HG02610 (cell line): ENCODE data around the gene FSTL1.

Experiments
- ATAC-seq: cut with Tn5 transposase; IDR thresholded peaks from one replicate; pipeline ENCODE4 v1.9.1; 2021; ENCODE audit warnings: mild to moderate bottlenecking, moderate library complexity; ENCODE audit not compliant: unreplicated experiment

The FSTL1 gene

DNA sequence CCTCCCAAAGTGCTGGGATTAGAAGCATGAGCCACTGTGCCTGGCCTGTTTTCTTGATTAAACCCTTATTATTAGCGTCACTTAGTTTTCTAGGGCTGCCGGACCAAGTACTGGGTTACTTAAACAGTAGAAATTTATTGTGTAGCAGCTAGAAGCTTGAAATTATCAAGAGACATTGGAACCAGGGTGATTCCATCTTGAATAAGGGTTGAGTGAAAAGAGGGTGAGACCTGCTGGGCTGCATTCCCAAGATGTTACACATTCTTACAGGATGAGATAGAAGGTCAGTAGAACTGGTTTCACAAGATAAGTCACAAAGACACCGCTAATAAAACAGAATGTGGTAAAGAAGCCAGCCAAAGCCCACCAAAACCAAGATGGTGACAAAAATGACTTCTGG is 18.6 kb upstream of the FSTL1 start:
- no peak for ATAC-seq

DNA sequence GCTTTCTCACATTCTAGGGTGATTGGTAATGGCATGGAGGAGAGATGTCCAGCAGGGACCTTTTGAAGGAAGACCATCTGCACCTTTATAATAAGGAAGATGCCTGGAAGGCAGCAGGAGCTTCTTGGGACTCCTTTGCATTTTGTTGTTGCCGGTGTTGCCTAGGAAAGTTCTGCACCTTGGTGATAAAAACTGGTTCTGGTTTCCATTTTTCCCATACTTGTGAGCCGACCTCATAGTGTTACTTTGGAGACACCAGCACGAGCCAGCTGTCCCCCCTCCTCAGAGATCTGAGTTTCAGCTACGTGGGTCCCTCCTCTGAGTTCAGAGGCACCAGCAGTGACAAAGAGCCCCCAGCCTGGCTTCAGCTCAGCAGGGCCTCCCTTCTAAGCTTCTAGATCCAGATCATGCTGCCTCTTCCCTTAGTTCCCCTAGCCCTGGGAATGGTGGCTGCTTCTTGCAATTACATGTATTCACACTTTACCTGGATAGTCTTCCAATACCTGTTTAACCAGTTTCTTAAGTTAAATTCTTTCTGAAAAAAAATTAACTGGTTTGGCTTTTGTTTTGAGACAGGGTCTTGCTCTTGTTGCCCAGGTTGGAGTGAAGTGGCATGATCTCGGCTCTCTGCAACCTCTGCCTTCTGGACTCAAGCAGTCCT is 18.0 kb upstream of the FSTL1 start:
- ATAC-seq, result no peak

DNA sequence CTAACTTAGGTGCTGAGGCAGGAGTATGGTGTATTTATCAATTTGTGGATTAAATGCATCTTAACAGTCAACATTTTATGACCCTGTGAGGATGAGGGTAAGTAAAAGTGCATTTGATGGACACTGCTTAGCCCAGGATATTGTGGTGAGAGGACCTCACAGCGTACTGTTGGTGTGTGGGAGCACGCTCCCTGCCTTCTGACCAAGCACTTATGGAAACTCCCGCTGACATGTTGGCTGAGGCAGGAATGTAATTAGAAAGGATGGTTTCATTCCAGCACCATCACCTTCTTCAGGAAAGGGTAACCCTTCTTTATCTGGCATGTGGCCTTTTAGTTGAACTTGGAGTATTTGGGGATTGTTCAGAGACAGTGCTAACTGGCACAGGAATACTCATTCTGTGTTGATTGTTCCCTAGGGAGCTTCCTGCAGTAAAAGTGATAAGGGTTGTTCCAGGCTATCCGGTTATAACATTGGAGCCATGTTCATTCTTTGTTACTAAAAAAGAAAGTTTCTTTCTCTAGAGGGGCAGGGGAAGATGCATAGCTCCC is 11.7 kb upstream of the FSTL1 start:
- ATAC-seq, result no peak

DNA sequence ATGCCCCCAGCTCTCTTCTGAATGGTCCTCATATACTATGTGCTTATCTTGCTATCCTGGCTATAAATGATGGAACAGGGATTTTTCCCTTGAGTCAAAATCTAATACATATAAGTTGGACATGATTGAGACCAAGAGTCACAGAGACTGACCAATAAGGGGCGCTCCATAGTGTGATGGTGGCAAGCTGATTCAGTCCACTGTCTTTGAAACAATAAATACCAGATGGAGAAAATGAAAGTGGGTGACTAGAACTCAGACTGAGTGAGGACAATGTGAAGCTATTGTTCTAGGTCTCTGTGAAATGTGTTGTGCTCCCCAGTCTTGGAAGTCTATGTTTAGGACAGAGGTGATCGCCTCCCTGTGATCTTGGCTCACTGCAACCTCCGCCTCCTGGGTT is 10.6 kb upstream of the FSTL1 start:
- no peak for ATAC-seq

DNA sequence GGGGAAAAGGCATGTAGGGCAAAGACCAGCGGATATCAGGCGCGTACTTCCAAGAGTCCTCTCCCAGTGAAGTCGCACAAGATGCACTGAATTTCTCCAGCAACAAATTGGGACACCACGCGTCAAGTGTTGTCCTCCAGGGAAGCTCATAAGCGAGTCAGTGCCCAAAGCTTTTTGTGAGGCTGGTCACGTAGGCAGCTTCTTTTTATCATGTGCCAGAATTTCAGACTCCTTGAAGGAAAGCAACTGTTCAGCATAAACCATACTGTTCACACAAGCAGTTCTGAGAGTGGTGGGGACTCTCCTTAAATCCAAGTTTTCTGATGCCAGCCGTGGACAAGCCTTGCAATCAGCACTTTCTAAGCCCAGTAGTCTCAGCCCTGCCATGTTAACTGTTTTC is 10.1 kb upstream of the FSTL1 start:
- no peak for ATAC-seq

DNA sequence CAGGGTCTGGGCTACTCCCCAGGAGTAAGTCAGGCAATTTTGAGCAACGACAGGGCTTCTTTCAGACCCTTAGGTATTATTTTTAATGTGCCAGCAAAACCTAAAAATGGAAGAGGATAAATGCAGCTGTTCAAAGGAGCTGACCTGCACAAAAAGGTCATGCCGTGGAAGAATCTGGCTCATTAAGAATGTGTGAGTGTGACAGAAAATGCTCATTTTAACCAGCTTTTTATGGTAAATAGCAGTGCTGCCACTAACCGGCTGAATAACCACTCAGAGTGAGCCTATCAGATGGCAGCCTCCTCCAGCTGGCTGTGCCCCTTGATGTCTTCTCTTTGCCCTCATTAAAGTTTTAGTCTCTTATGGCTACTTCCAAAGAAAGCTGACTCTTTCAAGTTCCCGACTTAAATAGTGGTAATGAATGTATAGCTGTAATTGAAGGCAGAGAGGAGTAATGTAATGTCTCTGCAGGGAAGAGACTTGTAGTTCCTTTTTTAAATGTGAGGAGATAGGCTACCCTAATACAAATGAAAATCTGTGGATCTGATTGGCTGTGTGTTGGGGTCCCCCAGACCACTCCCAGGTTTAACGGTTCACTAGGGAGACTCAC is 9.5 kb upstream of the FSTL1 start:
- ATAC-seq, result no peak

DNA sequence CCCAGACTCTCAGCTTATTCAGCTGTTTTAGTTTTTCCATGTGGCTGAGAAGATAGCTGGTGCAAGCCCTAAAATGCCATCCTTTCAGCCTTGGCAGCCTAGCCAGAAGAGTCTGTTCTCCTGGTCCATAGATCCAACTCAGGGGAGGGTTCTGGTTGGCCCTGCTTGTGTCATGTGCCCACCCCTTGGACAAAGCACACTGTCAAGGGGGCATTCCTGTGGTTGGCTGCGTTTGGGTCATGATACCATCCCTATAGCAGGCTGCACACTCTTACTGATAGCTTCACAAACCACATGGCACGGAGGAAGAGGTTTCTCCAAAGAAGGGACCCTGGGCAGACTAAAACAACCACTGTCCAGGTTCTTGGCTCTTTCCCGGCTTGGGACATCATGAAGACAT is 8.4 kb upstream of the FSTL1 start:
- no peak for ATAC-seq

DNA sequence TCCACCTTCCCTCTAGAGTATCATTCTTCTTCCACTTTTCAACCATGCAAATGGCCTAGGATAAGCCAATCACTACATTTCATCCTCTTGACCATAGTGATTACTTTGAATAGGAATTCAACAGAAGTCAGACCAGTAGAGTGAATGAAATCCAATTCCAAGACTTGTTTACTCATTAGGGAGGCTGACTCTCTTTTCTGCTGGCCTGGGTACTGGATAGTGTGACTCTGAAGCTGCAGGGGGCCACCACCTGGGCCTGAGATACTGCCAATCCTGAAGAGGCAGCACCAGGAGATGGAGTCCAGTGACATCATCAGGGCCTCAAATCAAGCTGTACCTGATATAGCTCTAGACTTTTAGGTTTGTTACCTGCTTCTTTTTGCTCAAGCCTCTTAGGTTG is 7.0 kb upstream of the FSTL1 start:
- no peak for ATAC-seq

DNA sequence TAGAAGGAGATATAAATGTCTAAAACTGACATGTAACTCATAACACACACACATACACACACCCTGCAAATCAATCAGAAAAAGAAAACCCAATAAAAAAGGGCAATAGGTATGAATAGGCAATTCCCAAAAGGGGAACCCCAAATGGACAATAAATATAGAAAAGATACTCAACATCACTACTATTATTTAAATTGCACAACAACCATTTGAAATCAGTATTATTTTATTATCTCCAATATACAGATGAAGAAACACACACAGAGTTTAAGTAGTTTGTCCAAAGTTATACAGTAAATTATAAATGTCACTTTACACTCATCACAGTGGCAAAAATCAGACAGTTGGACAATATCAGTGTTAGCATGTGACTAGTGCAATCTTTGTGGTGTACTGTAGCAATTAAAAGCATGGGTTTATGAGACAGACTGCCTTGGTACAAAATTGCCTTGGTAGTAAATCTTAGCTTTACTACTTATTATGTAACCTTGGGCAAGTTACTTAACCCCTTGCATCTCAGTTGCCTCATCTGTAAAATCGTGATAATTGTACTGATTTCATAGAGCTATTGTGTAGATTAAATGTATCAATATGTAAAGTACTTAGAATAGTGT is 3.4 kb upstream of the FSTL1 start:
- no peak for ATAC-seq

DNA sequence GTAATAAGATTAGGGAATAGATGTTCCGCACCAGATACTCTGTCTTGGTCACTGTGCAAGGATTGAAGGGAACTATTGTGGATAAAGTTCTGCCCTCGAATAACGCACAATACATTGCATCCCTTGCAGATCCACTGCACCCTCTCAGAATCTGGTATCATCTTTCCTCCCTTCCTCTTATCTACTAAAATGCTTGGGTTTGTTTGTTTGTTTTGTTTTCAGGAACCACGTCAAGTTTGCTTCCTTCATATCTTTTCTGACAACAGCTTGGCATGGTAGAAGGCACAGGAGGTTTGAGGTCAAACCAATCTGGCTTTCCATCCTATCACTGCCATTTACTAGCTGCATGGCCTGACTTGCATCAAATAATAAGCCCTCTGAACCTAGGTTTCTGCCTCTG is 2.0 kb upstream of the FSTL1 start:
- no peak for ATAC-seq

DNA sequence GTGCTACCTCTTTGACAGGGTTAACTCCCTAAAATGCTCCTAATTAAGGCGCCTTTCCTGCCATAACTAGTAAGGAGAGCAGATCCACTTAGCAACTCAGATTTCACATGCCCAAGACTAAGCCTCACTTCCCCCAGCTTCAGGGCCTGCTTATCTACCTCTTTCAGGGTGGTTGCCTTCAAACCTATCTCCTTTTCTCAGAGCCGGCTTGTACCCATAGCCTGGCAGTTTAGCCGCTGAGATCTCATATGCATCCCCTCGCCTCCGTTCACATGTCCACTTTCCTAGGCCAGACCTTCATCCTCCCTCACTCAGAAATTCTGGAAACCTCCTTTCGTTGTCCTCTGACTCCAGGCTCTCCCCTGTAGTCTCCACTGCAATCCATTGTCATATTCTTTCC is 1.0 kb upstream of the FSTL1 start:
- no peak for ATAC-seq

DNA sequence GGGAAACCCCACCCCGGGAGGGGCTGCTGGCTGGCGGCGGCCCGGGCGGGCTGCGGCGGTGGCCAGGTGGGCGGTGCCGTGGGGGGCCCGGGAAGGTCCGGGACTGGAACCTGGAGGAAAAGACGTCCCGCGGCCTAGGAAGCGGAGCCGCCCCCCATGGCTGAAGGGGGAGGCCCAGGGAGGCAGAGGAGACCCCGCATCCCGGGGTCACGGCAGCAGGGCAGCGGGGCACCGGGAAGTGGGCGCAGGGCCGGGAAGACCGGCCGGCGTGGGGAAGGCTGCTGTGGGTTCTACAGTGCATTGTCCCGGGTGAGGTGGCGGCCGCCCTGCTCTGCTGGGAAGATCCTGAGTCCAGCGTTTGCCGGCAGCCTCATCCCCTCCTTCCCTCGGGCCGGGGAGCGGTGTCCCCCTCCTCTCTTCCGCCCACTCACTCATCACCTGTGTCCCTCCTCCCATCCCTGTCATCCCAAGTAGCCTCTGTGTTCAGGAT is 525 bp upstream of the FSTL1 start:
- no peak for ATAC-seq

DNA sequence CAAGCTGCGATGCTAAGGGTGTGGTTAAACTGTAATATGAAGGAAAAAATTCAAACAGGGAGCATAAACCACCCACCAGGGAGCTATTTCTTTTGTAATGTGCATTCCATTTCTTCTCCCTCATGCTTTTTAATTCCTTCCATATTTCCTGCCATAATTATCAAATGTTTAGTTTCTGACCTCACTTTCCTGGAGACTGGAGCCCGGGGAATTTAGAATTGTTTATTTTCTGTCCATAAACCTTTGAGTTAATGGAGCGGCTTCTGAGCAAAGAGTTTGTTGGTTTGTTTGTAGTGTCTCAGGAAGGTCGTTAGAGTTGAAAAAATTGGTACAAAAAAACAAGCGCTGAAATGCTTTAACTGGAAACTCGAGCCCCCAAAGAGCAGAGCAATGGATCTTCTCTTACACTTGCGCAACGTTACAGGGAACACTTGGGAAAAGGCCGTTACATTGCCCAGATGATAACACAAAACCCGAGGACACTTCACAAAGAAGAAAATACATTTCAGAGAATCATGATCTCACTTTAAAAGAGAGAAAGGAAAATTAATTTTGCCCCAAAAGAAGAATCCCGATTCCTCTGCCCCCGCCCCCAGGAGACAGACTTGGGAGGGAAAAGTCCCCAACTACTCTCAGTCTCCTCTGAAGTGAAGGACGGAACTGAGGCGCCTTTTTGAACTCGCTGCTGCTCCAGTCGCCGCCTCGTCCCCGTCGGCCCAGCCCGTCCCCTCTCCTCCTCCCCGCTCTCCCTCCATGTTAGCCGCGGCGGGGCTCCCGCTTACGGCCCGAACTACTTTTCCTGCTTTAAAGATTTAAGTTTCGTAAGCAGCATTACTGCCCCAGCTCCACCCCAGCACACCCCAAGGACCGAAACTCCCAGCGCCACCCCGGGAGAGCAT is 842 bp downstream of the FSTL1 start:
- ATAC-seq, result no peak

DNA sequence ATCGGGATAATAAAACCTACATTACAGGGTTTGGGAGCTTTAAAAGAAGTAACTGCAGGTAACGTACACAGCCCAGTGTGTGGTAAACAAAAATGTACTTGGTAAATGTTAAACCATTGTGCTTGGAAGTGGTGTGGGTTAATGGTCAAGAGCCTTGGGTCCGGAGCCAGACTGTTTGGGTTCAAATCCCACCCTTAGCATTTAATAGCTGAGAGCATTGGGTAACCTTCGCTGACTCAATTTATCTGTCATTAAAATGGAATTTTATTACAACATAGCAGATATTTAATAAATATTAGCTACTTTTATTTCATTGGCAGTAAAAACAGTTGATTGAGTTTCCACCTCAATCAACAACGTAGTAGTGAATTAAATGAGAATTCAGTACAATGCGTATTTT is 1.5 kb downstream of the FSTL1 start:
- ATAC-seq, result no peak

DNA sequence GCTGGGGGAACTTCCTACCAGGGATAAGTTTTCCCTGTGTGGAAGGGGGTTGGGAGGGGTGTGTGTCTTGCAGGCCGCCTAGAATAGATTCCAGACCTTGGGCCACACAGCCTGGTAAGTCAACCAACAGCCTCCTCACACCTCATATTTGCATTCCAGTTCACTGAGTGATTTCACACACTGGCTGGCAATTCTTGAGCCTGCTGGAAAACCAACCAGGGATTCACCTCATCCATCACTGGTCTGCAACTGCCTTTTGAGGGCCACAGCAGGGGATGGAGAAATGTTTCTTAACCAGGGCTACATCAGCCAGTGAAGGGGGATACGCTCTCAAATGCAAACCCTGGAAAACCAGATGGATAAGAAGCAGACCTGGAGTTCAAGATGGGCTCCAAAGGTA is 2.0 kb downstream of the FSTL1 start:
- ATAC-seq, result no peak

DNA sequence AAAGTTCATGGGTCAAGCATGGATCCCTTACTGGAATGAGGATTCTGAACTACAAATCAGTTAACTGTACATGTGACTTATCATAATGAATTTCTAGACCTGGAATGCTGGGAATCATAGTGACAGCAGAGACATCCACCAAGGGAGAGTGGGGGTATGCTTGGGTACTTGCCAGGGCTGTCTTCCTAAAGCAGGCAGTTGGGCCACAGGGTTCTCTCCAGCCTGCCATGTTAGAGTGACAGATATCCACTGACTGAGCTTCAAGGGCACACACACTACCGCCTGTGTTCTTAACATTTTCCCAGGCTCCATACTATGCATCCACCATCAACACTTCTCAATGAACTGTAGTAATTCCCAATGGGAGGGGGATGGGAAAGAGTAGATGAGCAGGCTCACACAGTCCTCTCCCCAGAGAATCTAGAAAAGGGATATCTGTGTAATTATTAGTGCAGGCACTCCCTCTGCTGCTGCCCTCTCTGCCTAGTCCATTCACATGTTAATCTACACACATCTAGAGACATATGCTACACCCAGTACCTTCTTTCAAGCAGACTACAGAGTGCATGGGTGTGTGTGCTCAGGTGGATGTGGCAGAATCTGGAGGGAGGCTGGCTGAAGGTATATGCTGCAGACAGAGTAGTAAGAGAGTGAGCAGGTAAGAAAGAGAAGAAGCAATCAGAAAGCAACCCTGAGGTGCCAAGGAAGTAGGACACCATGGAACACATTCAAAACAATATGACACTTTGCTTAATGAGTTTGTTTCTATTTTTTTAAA is 3.7 kb downstream of the FSTL1 start:
- no peak for ATAC-seq

DNA sequence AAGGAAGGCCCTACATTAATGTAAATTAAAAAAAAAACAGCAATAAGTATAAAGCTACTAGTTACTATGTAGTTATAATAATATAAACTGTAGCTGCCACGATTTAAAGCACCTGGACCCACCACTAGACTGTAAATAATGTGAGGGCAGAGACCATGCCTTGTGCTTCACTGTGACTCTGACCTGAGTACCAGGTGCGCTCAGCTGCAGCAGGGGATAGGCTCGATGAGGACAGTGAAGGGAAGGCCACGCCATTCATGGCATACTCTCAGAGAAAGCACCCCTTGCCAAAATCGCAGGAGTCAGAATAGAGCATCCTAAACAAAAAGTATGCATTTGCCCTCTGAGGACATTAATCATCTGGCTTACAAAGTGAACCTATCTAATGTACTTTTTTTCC is 5.1 kb downstream of the FSTL1 start:
- ATAC-seq, result no peak

DNA sequence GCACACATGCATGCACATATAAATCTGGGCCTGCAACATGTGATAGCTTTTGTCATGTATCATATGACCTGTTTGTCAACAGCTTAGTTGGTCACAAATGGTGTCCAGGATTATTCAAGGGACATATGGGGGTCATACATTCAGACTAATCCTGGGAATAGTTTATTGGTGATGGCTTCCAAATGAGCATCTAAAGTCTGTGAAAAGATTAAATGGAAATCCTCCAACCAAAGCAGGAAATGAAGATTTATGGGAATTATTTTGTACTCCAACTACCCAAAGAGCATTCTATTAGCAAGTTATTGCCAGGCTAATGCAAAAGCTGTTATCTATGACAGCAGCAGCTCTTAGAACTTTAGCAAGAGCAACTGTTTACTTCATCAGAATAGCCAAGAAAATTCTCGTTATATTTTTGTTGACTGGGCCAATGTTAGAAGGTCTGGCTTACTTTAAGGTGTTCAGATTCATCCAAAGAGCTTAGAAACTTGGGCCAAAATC is 7.1 kb downstream of the FSTL1 start:
- ATAC-seq, result no peak

DNA sequence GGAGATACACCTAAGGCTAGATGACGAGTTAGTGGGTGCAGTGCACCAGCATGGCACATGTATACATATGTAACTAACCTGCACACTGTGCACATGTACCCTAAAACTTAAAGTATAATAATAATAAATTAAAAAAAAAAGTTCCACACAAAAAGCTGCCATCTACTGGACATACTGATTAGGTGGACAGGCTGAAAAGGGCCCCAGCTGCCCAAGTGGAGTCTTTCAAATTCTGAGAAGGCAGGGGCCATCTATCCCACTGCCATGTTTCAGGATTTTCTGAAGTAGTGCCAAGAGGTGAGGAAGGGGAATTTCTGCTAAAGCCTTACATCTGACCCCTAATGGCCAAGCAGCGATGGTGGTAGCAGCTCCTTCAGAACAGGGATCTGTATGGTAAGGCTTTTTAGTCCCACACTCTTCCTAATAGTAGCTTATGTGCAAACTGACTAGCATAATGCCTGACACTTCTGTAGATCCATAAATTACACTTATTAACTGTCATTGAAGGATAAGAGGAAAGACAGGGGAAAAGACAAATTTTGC is 7.7 kb downstream of the FSTL1 start:
- ATAC-seq, result no peak

DNA sequence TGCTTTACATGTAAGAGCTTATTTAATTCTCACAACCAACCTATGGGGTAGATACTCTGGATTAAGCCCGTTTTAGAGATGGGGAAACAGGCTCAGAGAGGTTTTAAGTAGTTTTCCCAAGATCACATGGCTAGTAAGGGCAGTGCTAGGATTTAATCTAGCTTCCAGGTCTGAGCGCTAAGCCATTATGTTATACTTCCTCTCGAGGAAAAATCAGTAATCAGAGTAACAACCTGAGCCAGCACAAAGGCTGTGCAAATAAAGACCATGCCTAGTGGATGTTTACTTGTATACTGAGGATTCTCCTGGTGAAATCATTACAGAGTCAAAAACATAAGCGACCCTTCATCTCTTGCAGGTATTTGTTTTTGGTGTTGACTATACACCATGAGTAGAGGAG is 9.0 kb downstream of the FSTL1 start:
- ATAC-seq, result no peak
